Testis (tissue), 3 donors: ENCODE data around the gene IGFBP3. TPM values are rescaled to one million over a fixed set of nuclear protein-coding genes. Genes with fewer than 3 reads are reported as not detected.

ENCODE experiments used
- DNase-seq: peaks from one replicate; pipeline ENCODE4 v3.0.0-alpha.2; 2019
- H3K27ac ChIP-seq, 2 donors: fragments of 200-600 bp; sonication (generic); one replicate each; pipeline ENCODE4 v1.5.1; 2019
- H3K27me3 ChIP-seq: fragments of 200-600 bp; sonication (generic); one replicate; pipeline ENCODE4 v1.5.1; 2019
- H3K36me3 ChIP-seq: fragments of 200-600 bp; sonication (generic); one replicate; pipeline ENCODE4 v1.5.1; 2017; ENCODE audit warnings: low read depth; ENCODE audit errors: missing control alignments
- H3K4me1 ChIP-seq: fragments of 200-600 bp; sonication (generic); one replicate; pipeline ENCODE4 v1.5.1; 2019
- H3K4me3 ChIP-seq, 2 donors: fragments of 200-600 bp; sonication (generic); one replicate each; pipeline ENCODE4 v1.5.1; 2017 to 2019
- H3K9me3 ChIP-seq: fragments of 200-600 bp; sonication (generic); one replicate; pipeline ENCODE4 v1.5.1; 2017
- CTCF ChIP-seq, 3 experiments: fragments of 450-650 bp in 2 of 3; fragments of 200-600 bp in 1 of 3; sonication (generic) in 1 of 3; IDR thresholded peaks; one replicate each; pipeline ENCODE4 v1.5.1; 2016 to 2019; ENCODE audit warnings: antibody characterized with exemption in 3 of 3, mild to moderate bottlenecking in 2 of 3, moderate library complexity in 1 of 3
- POLR2A ChIP-seq: fragments of 450-650 bp; IDR thresholded peaks from one replicate; pipeline ENCODE4 v1.6.1; 2017; ENCODE audit warnings: antibody characterized with exemption, mild to moderate bottlenecking, moderate library complexity
- WGBS, 2 donors: methylation state at CpG; one replicate each; pipeline ENCODE4 v1.1.5; 2018; 5-methylcytosine and 5-hydroxymethylcytosine counted together
- intact Hi-C: fragments of 100-400 bp; cut with DNase I; formaldehyde crosslinking; loops from one replicate; pipeline ENCODE4 v1.15.1; 2023; ENCODE audit warnings: low total_unique reads
- polyA plus RNA-seq: library from polyadenylated mRNA; stranded (reverse); fragments of 350-450 nt; fragmentation: Illumina TruSeq; extraction: RNeasy Lipid Tissue Mini Kit (QIAGEN cat#74804); gene quantifications from one replicate; pipeline ENCODE4 v1.2.3, GENCODE V29; 2014; ENCODE audit warnings: low read depth, low replicate concordance; ENCODE audit not compliant: insufficient read depth
- total RNA-seq, 2 donors: library from RNA; depleted of rRNA; stranded (reverse); fragments of >200 nt; gene quantifications; one replicate each; pipeline ENCODE4 v1.2.3, GENCODE V29; 2016

The IGFBP3 gene
- total and polyA plus RNA-seq, 3 donors from 2014 or later = 20.4 to 79.8 (median 33.1) TPM

GRCh38 chr7:45923818-45924217 lies 2.7 kb upstream of the IGFBP3 start:
- Histone ChIP-seq H3K4me1 (peaks cover 5% of the 10 kb centered on the region), H3K9me3 (no peaks in the 10 kb centered on the region), H3K27ac (no peak overlapping the region), H3K4me3 (no peak overlapping the region), H3K27me3 (no peaks in the 10 kb centered on the region), H3K36me3 (no peaks in the 10 kb centered on the region)
- TF ChIP-seq POLR2A (no peak), CTCF (IDR thresholded peaks at IDR 0.05) (no peak)
- WGBS, 2 donors = 54 to 55% methylated on average over 6 of the region's 6 CpGs
- intact Hi-C loops = loop anchor here (5.0 to 10.0 kb wide), 2 partner anchors 431 to 1163 kb away; no protein-coding TSS in a partner anchor
- DNase-seq = no peak

GRCh38 chr7:45923290-45923689 lies 2.2 kb upstream of the IGFBP3 start:
- TF ChIP-seq POLR2A (no peak), CTCF (IDR thresholded peaks at IDR 0.05) (peak; percentile 79 to 90 (median 80))
- Histone ChIP-seq H3K4me1 (peaks cover 5% of the 10 kb centered on the region), H3K9me3 (no peaks in the 10 kb centered on the region), H3K36me3 (no peaks in the 10 kb centered on the region), H3K27me3 (no peaks in the 10 kb centered on the region), H3K27ac (no peak overlapping the region), H3K4me3 (no peak overlapping the region)
- WGBS, 2 donors = 6 to 7% methylated on average over 9 of the region's 9 CpGs
- DNase-seq = peak; percentile 88
- intact Hi-C loops = loop anchor here (5.0 to 10.0 kb wide), 2 partner anchors 432 to 1164 kb away; no protein-coding TSS in a partner anchor

- Histone ChIP-seq H3K27ac (peak overlapping the region in 1 of 2 donors; percentile 8), H3K27me3 (no peaks in the 10 kb centered on the region)
Measured at GRCh38 chr7:45922810-45923209, 1.7 kb upstream of the IGFBP3 start.

GRCh38 chr7:45921699-45922519 lies 837 bp upstream of the IGFBP3 start:
- H3K4me1 ChIP-seq = peaks cover 5% of the 10 kb centered on the region
- peak overlapping the region in 1 of 2 donors; percentile 59 for H3K4me3 ChIP-seq
- 2 to 4% methylated on average over 36 of the region's 36 CpGs for WGBS, 2 donors
- peak; percentile 80 for DNase-seq
- H3K27ac ChIP-seq = peak overlapping the region in 1 of 2 donors; percentile 8
- H3K9me3 ChIP-seq = no peaks in the 10 kb centered on the region
- no peak for TF ChIP-seq POLR2A
- peak; percentile 81 to 91 (median 89) for TF ChIP-seq CTCF (IDR thresholded peaks at IDR 0.05)
- no peaks in the 10 kb centered on the region for H3K36me3 ChIP-seq
- intact Hi-C loops = loop anchor here (5.0 to 10.0 kb wide), 2 partner anchors 433 to 1165 kb away; no protein-coding TSS in a partner anchor
- H3K27me3 ChIP-seq = no peaks in the 10 kb centered on the region

More at GRCh38 chr7:45922810-45923209, 1.7 kb upstream of the IGFBP3 start:
- WGBS, 2 donors = 2 to 3% methylated on average over 11 of the region's 11 CpGs
- H3K4me1 ChIP-seq = peaks cover 5% of the 10 kb centered on the region
- TF ChIP-seq POLR2A = no peak
- TF ChIP-seq CTCF (IDR thresholded peaks at IDR 0.05) = no peak
- H3K9me3 ChIP-seq = no peaks in the 10 kb centered on the region
- DNase-seq = no peak
- H3K4me3 ChIP-seq = peak overlapping the region in 1 of 2 donors; percentile 59
- no peaks in the 10 kb centered on the region for H3K36me3 ChIP-seq
- intact Hi-C loops = loop anchor here (5.0 to 10.0 kb wide), 2 partner anchors 432 to 1164 kb away; no protein-coding TSS in a partner anchor
